SU-DHL-6 (cell line): ENCODE data around the gene SGCG.
"Not testable (repeated sequence)": the region's sequence is repeated elsewhere in the genome, so short reads cannot be mapped to it uniquely, and the experiment has no call there.

Experiments used
- H2AFZ ChIP-seq: fragments of 200-600 bp; sonication (generic); 2 replicates; pipeline ENCODE4 v1.6.1; 2014; ENCODE audit warnings: low read depth, mild to moderate bottlenecking, moderate library complexity, mixed read lengths, antibody characterized with exemption, low read length; ENCODE audit not compliant: severe bottlenecking
- H3F3A ChIP-seq: fragments of 200-600 bp; shearing (Covaris generic); 2 replicates; pipeline ENCODE4 v1.6.0; 2016; ENCODE audit warnings: antibody characterized with exemption, mild to moderate bottlenecking; ENCODE audit not compliant: insufficient read depth
- H3K27ac ChIP-seq: fragments of 200-600 bp; sonication (generic); 2 replicates; pipeline ENCODE4 v1.5.1; 2016; ENCODE audit warnings: low read depth, mild to moderate bottlenecking, low read length, moderate library complexity, mixed read lengths
- H3K27me3 ChIP-seq: fragments of 200-600 bp; sonication (generic), shearing (Covaris generic); 2 replicates; pipeline ENCODE4 v1.6.0; 2014; ENCODE audit warnings: mild to moderate bottlenecking, low read length
- H3K36me3 ChIP-seq: fragments of 200-600 bp; sonication (generic); 2 replicates; pipeline ENCODE4 v1.6.1; 2014; ENCODE audit warnings: mild to moderate bottlenecking, low read length, mixed read lengths
- H3K4me2 ChIP-seq: fragments of 300-600, 200-600 bp; shearing (Covaris generic), sonication (generic); 2 replicates; pipeline ENCODE4 v1.6.0; 2014; ENCODE audit warnings: low read length, low read depth, mild to moderate bottlenecking; ENCODE audit not compliant: poor library complexity, severe bottlenecking
- H3K4me3 ChIP-seq: fragments of 200-600 bp; sonication (generic); 2 replicates; pipeline ENCODE4 v1.5.1; 2014; ENCODE audit warnings: antibody characterized with exemption, low read length, mild to moderate bottlenecking, mixed read lengths; ENCODE audit not compliant: insufficient read depth, poor library complexity, severe bottlenecking
- H3K79me2 ChIP-seq: fragments of 200-600 bp; sonication (generic); 2 replicates; pipeline ENCODE4 v1.6.1; 2014; ENCODE audit warnings: mild to moderate bottlenecking, low read length, moderate library complexity; ENCODE audit not compliant: insufficient read depth
- H3K9ac ChIP-seq: fragments of 200-600 bp; sonication (generic); 2 replicates; pipeline ENCODE4 v1.7.0; 2014; ENCODE audit warnings: mild to moderate bottlenecking, low read length
- H3K9me2 ChIP-seq: fragments of 200-600 bp; sonication (generic); replicated peaks from 2 replicates; pipeline ENCODE4 v1.6.1; 2014; ENCODE audit warnings: low read length; ENCODE audit not compliant: insufficient read depth
- H3K9me3 ChIP-seq: fragments of 200-600 bp; sonication (generic); 2 replicates; pipeline ENCODE4 v1.6.1; 2014; ENCODE audit warnings: low read length, mixed read lengths; ENCODE audit not compliant: insufficient read depth
- H4K20me1 ChIP-seq: fragments of 200-600 bp; sonication (generic); 2 replicates; pipeline ENCODE4 v1.6.1; 2014; ENCODE audit warnings: low read depth, mild to moderate bottlenecking, antibody characterized with exemption, low read length, moderate library complexity, mixed read lengths
- CTCF ChIP-seq: fragments of 200-600 bp; sonication (generic); IDR thresholded peaks from one replicate; pipeline ENCODE4 v1.5.1; 2017; ENCODE audit warnings: antibody characterized with exemption, mild to moderate bottlenecking, low read length, moderate library complexity; ENCODE audit not compliant: insufficient read depth, poor library complexity, severe bottlenecking
- EZH2phosphoT487 ChIP-seq: fragments of 200-600 bp; sonication (generic), shearing (Covaris generic); conservative IDR thresholded peaks from 2 replicates; pipeline ENCODE4 v1.6.1; 2018; ENCODE audit warnings: mild to moderate bottlenecking, antibody characterized with exemption, low read length, moderate library complexity, mixed read lengths

The SGCG gene

GRCh38 chr13:23141964-23142363, 38.8 kb upstream of the SGCG start:
- no peak overlapping the region for H3K4me3 ChIP-seq
- TF ChIP-seq EZH2phosphoT487 (no peak), CTCF (no peak)
- H3K9me2 ChIP-seq, result no peaks in the 10 kb centered on the region
- H3K9me3 ChIP-seq, result no peaks in the 10 kb centered on the region
- H3K4me2 ChIP-seq, result no peak overlapping the region
- H2AFZ ChIP-seq, result no peak overlapping the region
- no peak overlapping the region for H3K27ac ChIP-seq
- no peaks in the 10 kb centered on the region for H3K79me2 ChIP-seq
- no peak overlapping the region for H3K9ac ChIP-seq
- no peaks in the 10 kb centered on the region for H3K36me3 ChIP-seq
- no peaks in the 10 kb centered on the region for H3K27me3 ChIP-seq
- no peaks in the 10 kb centered on the region for H3F3A ChIP-seq
- H4K20me1 ChIP-seq, result no peaks in the 10 kb centered on the region

- H3F3A ChIP-seq, H3K9me2 ChIP-seq, H3K4me2 ChIP-seq, H3K9ac ChIP-seq, H3K27me3 ChIP-seq, H3K36me3 ChIP-seq, H3K79me2 ChIP-seq, H3K27ac ChIP-seq, H4K20me1 ChIP-seq, H3K4me3 ChIP-seq, H2AFZ ChIP-seq, H3K9me3 ChIP-seq: not testable (repeated sequence)
Measured at GRCh38 chr13:23142607-23143006, 38.2 kb upstream of the SGCG start.

- Histone ChIP-seq H3K27me3 (no peaks in the 10 kb centered on the region), H3K79me2 (no peaks in the 10 kb centered on the region), H3K9me2 (no peaks in the 10 kb centered on the region), H3K9me3 (no peaks in the 10 kb centered on the region), H3K4me2 (no peak overlapping the region), H3F3A (no peaks in the 10 kb centered on the region), H3K9ac (no peak overlapping the region), H4K20me1 (no peaks in the 10 kb centered on the region), H2AFZ (no peak overlapping the region), H3K4me3 (no peak overlapping the region), H3K27ac (no peak overlapping the region), H3K36me3 (no peaks in the 10 kb centered on the region)
- TF ChIP-seq EZH2phosphoT487, result no peak
- TF ChIP-seq CTCF, result no peak
Measured at GRCh38 chr13:23144431-23144830, 36.3 kb upstream of the SGCG start.

GRCh38 chr13:23146006-23146405, 34.8 kb upstream of the SGCG start:
- no peak overlapping the region for H3K4me2 ChIP-seq
- no peaks in the 10 kb centered on the region for H3K9me3 ChIP-seq
- no peak overlapping the region for H2AFZ ChIP-seq
- no peak overlapping the region for H3K4me3 ChIP-seq
- no peaks in the 10 kb centered on the region for H3F3A ChIP-seq
- no peak for TF ChIP-seq EZH2phosphoT487
- TF ChIP-seq CTCF, result no peak
- no peaks in the 10 kb centered on the region for H3K27me3 ChIP-seq
- H3K27ac ChIP-seq, result no peak overlapping the region
- no peaks in the 10 kb centered on the region for H3K36me3 ChIP-seq
- no peaks in the 10 kb centered on the region for H4K20me1 ChIP-seq
- no peak overlapping the region for H3K9ac ChIP-seq
- no peaks in the 10 kb centered on the region for H3K9me2 ChIP-seq
- H3K79me2 ChIP-seq, result no peaks in the 10 kb centered on the region
